HepG2 (cell line): ENCODE measurements around the gene NWD2. TPM values are rescaled to one million over a fixed set of nuclear protein-coding genes. Genes with fewer than 3 reads are reported as not detected.

Source experiments
- ATAC-seq: fragments of 200-7000 bp; cut with Tn5 transposase; 3 replicates; pipeline ENCODE4 v1.9.1; 2020; ENCODE audit warnings: mild to moderate bottlenecking, moderate library complexity
- BruUV-seq: library from RNA; stranded (reverse); fragments of 400-500 nt; replicated peaks from 2 replicates; lab custom pipeline; 2021; lab: Mats Ljungman, UMichigan
- CTCF ChIA-PET: fragments of 300-600 bp; formaldehyde crosslinking; extraction: SDS; loops from one replicate; lab custom pipeline; 2021; ENCODE audit warnings: low total read pairs, inconsistent platforms, low intra/inter-chr PET ratio; lab: Yijun Ruan, JAX
- POLR2A ChIA-PET: fragments of 350-600 bp; sonication (Branson Sonifier 250); formaldehyde crosslinking; loops from one replicate; lab custom pipeline; 2020; ENCODE audit warnings: antibody characterized with exemption, inconsistent platforms; lab: Yijun Ruan, JAX
- DNase-seq: peaks from one replicate; pipeline ENCODE4 v3.0.0-alpha.2; 2015; ENCODE audit warnings: low spot score
- FAIRE-seq: peaks from 3 replicates; lab custom pipeline; 2011; peaks lifted over from hg19 to GRCh38; lab: Jason Lieb, UNC
- H2AFZ ChIP-seq: one replicate; pipeline ENCODE4 v1.6.1; 2011; ENCODE audit warnings: low read length, inconsistent platforms
- H3K27ac ChIP-seq: fragments of 300-600 bp; 3 replicates; pipeline ENCODE4 v1.8.0; 2011; ENCODE audit warnings: mixed run types, mild to moderate bottlenecking, mixed read lengths, low read length, inconsistent platforms; ENCODE audit not compliant: insufficient read depth; ENCODE audit errors: extremely low read length
- H3K27me3 ChIP-seq, 2 experiments: fragments of 200-600 bp in 1 of 2; 2 replicates in 1 of 2; 3 replicates in 1 of 2; pipeline versions ENCODE4 v1.6.0 to v1.8.0; 2011; ENCODE audit warnings: low read length in 2 of 2, mild to moderate bottlenecking in 2 of 2, moderate library complexity in 2 of 2, inconsistent platforms in 1 of 2; ENCODE audit not compliant: insufficient read depth in 2 of 2, control insufficient read depth in 1 of 2
- H3K36me3 ChIP-seq, 2 experiments: fragments of 200-600 bp in 1 of 2; replicated peaks in 1 of 2; 2 replicates in 1 of 2; 3 replicates in 1 of 2; pipeline versions ENCODE4 v1.5.1 to v1.8.0; 2011; ENCODE audit warnings: low read length in 2 of 2, inconsistent platforms in 1 of 2; ENCODE audit not compliant: insufficient read depth in 2 of 2, control insufficient read depth in 1 of 2
- H3K4me1 ChIP-seq: 2 replicates; pipeline ENCODE4 v1.5.1; 2012; ENCODE audit warnings: low read length, inconsistent platforms; ENCODE audit not compliant: insufficient read depth
- H3K4me2 ChIP-seq: 2 replicates; pipeline ENCODE4 v1.6.0; 2011; ENCODE audit warnings: low read depth, low read length, inconsistent platforms
- H3K4me3 ChIP-seq, 3 experiments: fragments of 200-600 bp in 1 of 3; sonication (generic), shearing (Covaris generic) in 1 of 3; replicated peaks in 1 of 3; 2 replicates each; pipeline ENCODE4 v1.5.1; 2011 to 2016; ENCODE audit warnings: low read length in 3 of 3, inconsistent platforms in 2 of 3, low read depth in 2 of 3, mild to moderate bottlenecking in 2 of 3, control low read depth in 1 of 3, mixed read lengths in 1 of 3; ENCODE audit not compliant: insufficient read depth in 1 of 3
- H3K79me2 ChIP-seq: one replicate; pipeline ENCODE4 v1.6.1; 2011; ENCODE audit warnings: low read length, inconsistent platforms; ENCODE audit not compliant: insufficient read depth
- H3K9ac ChIP-seq: 2 replicates; pipeline ENCODE4 v1.6.0; 2011; ENCODE audit warnings: mild to moderate bottlenecking, low read depth, low read length, inconsistent platforms; ENCODE audit not compliant: insufficient read depth
- H3K9me3 ChIP-seq: 2 replicates; pipeline ENCODE4 v1.5.1; 2012; ENCODE audit warnings: mild to moderate bottlenecking, low read length
- H4K20me1 ChIP-seq: 2 replicates; pipeline ENCODE4 v1.6.0; 2011; ENCODE audit warnings: inconsistent platforms, mild to moderate bottlenecking, low read length, moderate library complexity; ENCODE audit not compliant: insufficient read depth
- CEBPB ChIP-seq: IDR thresholded peaks from 2 replicates; pipeline ENCODE4 v1.6.1; 2011; ENCODE audit warnings: low read depth, low read length, improper control_type of control experiment, borderline replicate concordance
- MBD4 ChIP-seq: IDR thresholded peaks from 2 replicates; pipeline ENCODE4 v1.6.1; 2012; ENCODE audit warnings: low read length, inconsistent platforms, borderline replicate concordance
- RXRA ChIP-seq: sonication (generic); formaldehyde crosslinking; IDR thresholded peaks from 2 replicates; pipeline ENCODE4 v1.5.1; 2020; ENCODE audit warnings: missing genetic modification reagents
- SMC3 ChIP-seq: IDR thresholded peaks from 2 replicates; pipeline ENCODE4 v1.6.1; 2011; ENCODE audit warnings: low read length, improper control_type of control experiment
- ZNF570 ChIP-seq: sonication (generic); formaldehyde crosslinking; IDR thresholded peaks from 2 replicates; pipeline ENCODE4 v1.4.0; 2020; ENCODE audit warnings: mild to moderate bottlenecking, missing genetic modification reagents, borderline replicate concordance
- WGBS: methylation state at CpG from one replicate; pipeline ENCODE4 v1.1.6; 2017; ENCODE audit warnings: low lambda C conversion rate; 5-methylcytosine and 5-hydroxymethylcytosine counted together
- in situ Hi-C: cut with HindIII; loops from 2 replicates; pipeline ENCODE4 v1.10.0; 2017; ENCODE audit warnings: low pct_unique_long_range_greater_than_20kb; ENCODE audit not compliant: extremely low pct_ligation_motif_present
- intact Hi-C: fragments of 100-400 bp; cut with micrococcal nuclease; formaldehyde crosslinking; loops from one replicate; pipeline ENCODE4 v1.10.0; 2022; ENCODE audit not compliant: unreplicated experiment
- polyA plus RNA-seq, 8 experiments: library from polyadenylated mRNA; depleted of rRNA in 3 of 8; stranded (reverse) in 7 of 8; unstranded in 1 of 8; fragments of >200 nt; fragmentation: Illumina TruSeq in 4 of 8; extraction: Trizol in 4 of 8; gene quantifications; 2 replicates each; pipeline versions ENCODE4 v1.2.1 to v1.2.3, GENCODE V29; 2011 to 2016; ENCODE audit warnings: low read depth in 4 of 8, missing spikeins in 1 of 8, mixed read lengths in 1 of 8; ENCODE audit not compliant: insufficient read depth in 1 of 8
- total RNA-seq, 5 experiments: library from RNA; depleted of rRNA; stranded (reverse); fragments of >200 nt; fragmentation: Illumina TruSeq; extraction: Trizol; gene quantifications; 2 replicates each; pipeline ENCODE4 v1.2.3, GENCODE V29; 2016; ENCODE audit warnings: low read depth in 1 of 5
- TF ChIP-seq, protein P1 (sequence below): IDR thresholded peaks from 2 replicates; pipeline ENCODE4 v1.6.1; 2016; ENCODE audit warnings: missing biosample characterization, missing genetic modification reagents, low read depth

NWD2 gene
- total and polyA plus RNA-seq, 2 of the 13 experiments (the other 11 are each of a cell fraction or from before 2014, with no cell fraction given): not detected

DNA sequence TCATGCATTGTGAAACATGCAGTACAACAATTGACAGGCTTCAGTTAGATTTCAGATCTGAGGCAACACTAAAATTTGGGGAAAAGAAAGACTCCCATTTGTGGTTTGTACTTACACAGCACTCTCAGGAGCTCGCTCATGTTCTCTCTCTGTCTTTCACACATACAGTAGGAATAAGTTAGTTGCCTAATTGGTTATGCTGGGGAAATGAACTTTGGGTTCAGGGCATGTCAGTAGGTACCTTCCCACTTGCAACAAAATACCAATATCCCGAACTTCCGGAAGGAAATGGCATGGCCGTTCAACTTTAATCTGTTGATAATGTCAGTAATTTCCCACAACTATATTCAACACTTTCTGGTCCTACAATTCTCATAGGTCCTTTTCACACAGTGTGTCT is 223.3 kb downstream of the NWD2 start:
- no peak for TF ChIP-seq SMC3
- TF ChIP-seq RXRA: no peak
- Histone ChIP-seq H3K4me2 (no peak overlapping the region), H3K27ac (no peak overlapping the region), H3K9ac (no peak overlapping the region), H2AFZ (no peak overlapping the region), H3K4me3 (no peak overlapping the region), H3K4me1 (no peaks in the 10 kb centered on the region), H4K20me1 (no peaks in the 10 kb centered on the region), H3K79me2 (no peaks in the 10 kb centered on the region), H3K36me3 (no peaks in the 10 kb centered on the region), H3K9me3 (no peaks in the 10 kb centered on the region), H3K27me3 (no peaks in the 10 kb centered on the region)
- WGBS: 63% methylated on average over 4 of the region's 4 CpGs
- CTCF ChIA-PET: no interaction called here
- no TSS peak for BruUV-seq
- in situ Hi-C loops (no loop called here), intact Hi-C loops (no loop called here)
- DNase-seq (no peak), FAIRE-seq (no peak), ATAC-seq (no peak)
- POLR2A ChIA-PET: no interaction called here

DNA sequence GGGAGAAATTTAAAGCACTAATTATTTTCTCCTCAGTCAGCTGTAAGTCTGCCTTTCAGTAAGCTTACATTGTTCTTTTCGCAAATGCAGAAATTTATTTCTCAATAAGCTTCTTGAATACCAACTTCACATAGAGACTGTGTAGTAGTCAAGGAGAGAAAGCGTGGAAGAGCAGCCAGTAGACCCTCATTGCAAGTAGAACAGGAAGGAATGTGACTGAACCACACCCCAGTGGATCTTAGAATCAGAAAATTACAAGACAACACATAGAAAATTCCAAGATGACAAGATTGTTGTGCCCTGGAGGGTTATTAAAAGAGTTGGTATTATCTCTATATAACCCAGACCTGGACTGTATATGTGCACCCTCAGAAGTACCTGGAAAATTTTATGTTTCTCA is 224.7 kb downstream of the NWD2 start:
- no peak for ATAC-seq
- intact Hi-C loops: no loop called here
- in situ Hi-C loops: no loop called here
- 83% methylated on average over 2 of the region's 2 CpGs for WGBS
- CTCF ChIA-PET: no interaction called here
- Histone ChIP-seq H3K4me1 (no peaks in the 10 kb centered on the region), H3K27ac (no peak overlapping the region), H2AFZ (no peak overlapping the region), H4K20me1 (no peaks in the 10 kb centered on the region), H3K9me3 (no peaks in the 10 kb centered on the region), H3K9ac (no peak overlapping the region), H3K36me3 (no peaks in the 10 kb centered on the region), H3K4me2 (no peak overlapping the region), H3K27me3 (no peaks in the 10 kb centered on the region), H3K79me2 (no peaks in the 10 kb centered on the region), H3K4me3 (no peak overlapping the region)
- no peak for DNase-seq
- FAIRE-seq: no peak
- TF ChIP-seq ZNF570 (CRISPR knock-in tag) (no peak), MBD4 (no peak), CEBPB (no peak)
- TF ChIP-seq, protein P1, sequence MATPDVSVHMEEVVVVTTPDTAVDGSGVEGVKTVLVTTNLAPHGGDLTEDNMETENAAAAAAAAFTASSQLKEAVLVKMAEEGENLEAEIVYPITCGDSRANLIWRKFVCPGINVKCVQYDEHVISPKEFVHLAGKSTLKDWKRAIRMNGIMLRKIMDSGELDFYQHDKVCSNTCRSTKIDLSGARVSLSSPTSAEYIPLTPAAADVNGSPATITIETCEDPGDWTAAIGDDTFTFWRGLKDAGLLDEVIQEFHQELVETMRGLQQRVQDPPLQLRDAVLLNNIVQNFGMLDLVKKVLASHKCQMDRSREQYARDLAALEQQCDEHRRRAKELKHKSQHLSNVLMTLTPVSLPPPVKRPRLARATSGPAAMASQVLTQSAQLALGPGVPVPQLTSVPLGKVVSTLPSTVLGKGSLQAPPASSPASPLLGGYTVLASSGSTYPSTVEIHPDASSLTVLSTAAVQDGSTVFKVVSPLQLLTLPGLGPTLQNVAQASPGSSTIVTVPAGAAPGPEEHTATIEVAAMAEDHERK (CRISPR knock-in tag): no peak
- POLR2A ChIA-PET: no interaction called here
- BruUV-seq: no TSS peak
